Uterus (tissue), 2 donors: ENCODE results near the gene HSPA4.

Experiments
- POLR2A ChIP-seq, 2 donors: fragments of 450-650 bp; IDR thresholded peaks; one replicate each; pipeline ENCODE4 v1.6.1; 2016; ENCODE audit warnings: antibody characterized with exemption in 2 of 2, mild to moderate bottlenecking in 1 of 2, moderate library complexity in 1 of 2
- TF ChIP-seq, protein P1 (sequence below), 4 experiments: fragments of 200-600 bp in 2 of 4; fragments of 450-650 bp in 2 of 4; sonication (generic) in 2 of 4; IDR thresholded peaks; one replicate each; pipeline ENCODE4 v1.5.1; 2016 to 2019; ENCODE audit warnings: antibody characterized with exemption in 4 of 4, mild to moderate bottlenecking in 2 of 4, moderate library complexity in 1 of 4

GRCh38 chr5:133063965-133064364 is 12.2 kb downstream of the HSPA4 start:
- TF ChIP-seq, protein P1, sequence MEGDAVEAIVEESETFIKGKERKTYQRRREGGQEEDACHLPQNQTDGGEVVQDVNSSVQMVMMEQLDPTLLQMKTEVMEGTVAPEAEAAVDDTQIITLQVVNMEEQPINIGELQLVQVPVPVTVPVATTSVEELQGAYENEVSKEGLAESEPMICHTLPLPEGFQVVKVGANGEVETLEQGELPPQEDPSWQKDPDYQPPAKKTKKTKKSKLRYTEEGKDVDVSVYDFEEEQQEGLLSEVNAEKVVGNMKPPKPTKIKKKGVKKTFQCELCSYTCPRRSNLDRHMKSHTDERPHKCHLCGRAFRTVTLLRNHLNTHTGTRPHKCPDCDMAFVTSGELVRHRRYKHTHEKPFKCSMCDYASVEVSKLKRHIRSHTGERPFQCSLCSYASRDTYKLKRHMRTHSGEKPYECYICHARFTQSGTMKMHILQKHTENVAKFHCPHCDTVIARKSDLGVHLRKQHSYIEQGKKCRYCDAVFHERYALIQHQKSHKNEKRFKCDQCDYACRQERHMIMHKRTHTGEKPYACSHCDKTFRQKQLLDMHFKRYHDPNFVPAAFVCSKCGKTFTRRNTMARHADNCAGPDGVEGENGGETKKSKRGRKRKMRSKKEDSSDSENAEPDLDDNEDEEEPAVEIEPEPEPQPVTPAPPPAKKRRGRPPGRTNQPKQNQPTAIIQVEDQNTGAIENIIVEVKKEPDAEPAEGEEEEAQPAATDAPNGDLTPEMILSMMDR (IDR thresholded peaks at IDR 0.05): no peak
- TF ChIP-seq POLR2A (IDR thresholded peaks at IDR 0.05): no peak
